Measurements from ENCODE around the gene WDR83.
"Not testable (repeated sequence)": the region's sequence is repeated elsewhere in the genome, so short reads cannot be mapped to it uniquely, and the experiment has no call there.

GRCh38 chr19:12697425-12697824 is 30.8 kb downstream of the WDR83 start:
- TF ChIP-seq, protein P1, sequence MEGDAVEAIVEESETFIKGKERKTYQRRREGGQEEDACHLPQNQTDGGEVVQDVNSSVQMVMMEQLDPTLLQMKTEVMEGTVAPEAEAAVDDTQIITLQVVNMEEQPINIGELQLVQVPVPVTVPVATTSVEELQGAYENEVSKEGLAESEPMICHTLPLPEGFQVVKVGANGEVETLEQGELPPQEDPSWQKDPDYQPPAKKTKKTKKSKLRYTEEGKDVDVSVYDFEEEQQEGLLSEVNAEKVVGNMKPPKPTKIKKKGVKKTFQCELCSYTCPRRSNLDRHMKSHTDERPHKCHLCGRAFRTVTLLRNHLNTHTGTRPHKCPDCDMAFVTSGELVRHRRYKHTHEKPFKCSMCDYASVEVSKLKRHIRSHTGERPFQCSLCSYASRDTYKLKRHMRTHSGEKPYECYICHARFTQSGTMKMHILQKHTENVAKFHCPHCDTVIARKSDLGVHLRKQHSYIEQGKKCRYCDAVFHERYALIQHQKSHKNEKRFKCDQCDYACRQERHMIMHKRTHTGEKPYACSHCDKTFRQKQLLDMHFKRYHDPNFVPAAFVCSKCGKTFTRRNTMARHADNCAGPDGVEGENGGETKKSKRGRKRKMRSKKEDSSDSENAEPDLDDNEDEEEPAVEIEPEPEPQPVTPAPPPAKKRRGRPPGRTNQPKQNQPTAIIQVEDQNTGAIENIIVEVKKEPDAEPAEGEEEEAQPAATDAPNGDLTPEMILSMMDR (IDR thresholded peaks at IDR 0.05): not testable (repeated sequence)
- TF ChIP-seq POLR2A (IDR thresholded peaks at IDR 0.05): not testable (repeated sequence)

All from breast epithelium (tissue), 3 donors.